HepG2 (cell line): ENCODE data around the gene C9orf78. TPM values are rescaled to one million over a fixed set of nuclear protein-coding genes. Genes with fewer than 3 reads are reported as not detected.

ENCODE experiments used
- ELF3 ChIP-seq: IDR thresholded peaks from 2 replicates; pipeline ENCODE4 v1.6.1; 2016; ENCODE audit warnings: missing genetic modification reagents, missing compliant biosample characterization
- MED8 ChIP-seq: sonication (generic); formaldehyde crosslinking; IDR thresholded peaks from 2 replicates; pipeline ENCODE4 v1.8.1; 2023; ENCODE audit warnings: mild to moderate bottlenecking, missing genetic modification reagents; ENCODE audit not compliant: insufficient replicate concordance
- MEF2D ChIP-seq: sonication (generic); formaldehyde crosslinking; IDR thresholded peaks from 2 replicates; pipeline ENCODE4 v1.5.1; 2020; ENCODE audit warnings: mild to moderate bottlenecking, missing genetic modification reagents
- MZF1 ChIP-seq: sonication (generic); formaldehyde crosslinking; IDR thresholded peaks from 2 replicates; pipeline ENCODE4 v1.8.1; 2023; ENCODE audit warnings: mild to moderate bottlenecking, missing genetic modification reagents, borderline replicate concordance
- NCOA1 ChIP-seq: sonication (generic); formaldehyde crosslinking; IDR thresholded peaks from 2 replicates; pipeline ENCODE4 v1.9.0; 2021; ENCODE audit warnings: missing genetic modification reagents
- NR2C2 ChIP-seq: sonication (generic); formaldehyde crosslinking; IDR thresholded peaks from 2 replicates; pipeline ENCODE4 v1.4.0; 2020; ENCODE audit warnings: missing genetic modification reagents, mild to moderate bottlenecking, moderate library complexity, borderline replicate concordance
- ZC3H4 ChIP-seq: sonication (generic); formaldehyde crosslinking; IDR thresholded peaks from 2 replicates; pipeline ENCODE4 v1.4.0; 2020; ENCODE audit warnings: missing genetic modification reagents, borderline replicate concordance
- ZNF530 ChIP-seq: sonication (generic); formaldehyde crosslinking; IDR thresholded peaks from 2 replicates; pipeline ENCODE4 v1.5.0; 2020; ENCODE audit warnings: low read depth, mild to moderate bottlenecking, missing genetic modification reagents
- ZNF564 ChIP-seq: sonication (generic); formaldehyde crosslinking; IDR thresholded peaks from 2 replicates; pipeline ENCODE4 v1.8.1; 2023; ENCODE audit warnings: mild to moderate bottlenecking, missing genetic modification reagents
- ZNF576 ChIP-seq: sonication (generic); formaldehyde crosslinking; IDR thresholded peaks from 2 replicates; pipeline ENCODE4 v1.4.0; 2020; ENCODE audit warnings: mild to moderate bottlenecking, missing genetic modification reagents
- ZNF674 ChIP-seq: sonication (generic); formaldehyde crosslinking; IDR thresholded peaks from 2 replicates; pipeline ENCODE4 v1.5.0; 2020; ENCODE audit warnings: low read depth, mild to moderate bottlenecking, missing genetic modification reagents
- ZZZ3 ChIP-seq: sonication (generic); formaldehyde crosslinking; IDR thresholded peaks from 2 replicates; pipeline ENCODE4 v1.4.0; 2020; ENCODE audit warnings: missing genetic modification reagents, mild to moderate bottlenecking, borderline replicate concordance
- polyA plus RNA-seq, 8 experiments: library from polyadenylated mRNA; depleted of rRNA in 3 of 8; stranded (reverse) in 7 of 8; unstranded in 1 of 8; fragments of >200 nt; fragmentation: Illumina TruSeq in 4 of 8; extraction: Trizol in 4 of 8; gene quantifications; 2 replicates each; pipeline versions ENCODE4 v1.2.1 to v1.2.3, GENCODE V29; 2011 to 2016; ENCODE audit warnings: low read depth in 4 of 8, missing spikeins in 1 of 8, mixed read lengths in 1 of 8; ENCODE audit not compliant: insufficient read depth in 1 of 8
- total RNA-seq, 5 experiments: library from RNA; depleted of rRNA; stranded (reverse); fragments of >200 nt; fragmentation: Illumina TruSeq; extraction: Trizol; gene quantifications; 2 replicates each; pipeline ENCODE4 v1.2.3, GENCODE V29; 2016; ENCODE audit warnings: low read depth in 1 of 5
- TF ChIP-seq, protein P1 (sequence below), 2 experiments: fragments of 450-650 bp in 1 of 2; sonication (generic) in 1 of 2; formaldehyde crosslinking in 1 of 2; IDR thresholded peaks; 2 replicates each; pipeline versions ENCODE4 v1.6.1 to v1.8.0; 2016 to 2022; ENCODE audit warnings: antibody characterized with exemption in 1 of 2, mild to moderate bottlenecking in 1 of 2, missing genetic modification reagents in 1 of 2
- TF ChIP-seq, protein P2 (sequence below): sonication (generic); formaldehyde crosslinking; IDR thresholded peaks from 2 replicates; pipeline ENCODE4 v1.4.0; 2020; ENCODE audit warnings: missing genetic modification reagents, borderline replicate concordance

C9orf78 gene
- total and polyA plus RNA-seq, 2 of the 13 experiments (the other 11 are each of a cell fraction or from before 2014, with no cell fraction given) = 18.4 to 35.5 TPM

GRCh38 chr9:129823935-129824601 is 11.0 kb downstream of the C9orf78 start, which contains the start of gene TOR1A (continued):
- no peak for TF ChIP-seq ZNF674 (CRISPR knock-in tag)
- TF ChIP-seq, protein P1, sequence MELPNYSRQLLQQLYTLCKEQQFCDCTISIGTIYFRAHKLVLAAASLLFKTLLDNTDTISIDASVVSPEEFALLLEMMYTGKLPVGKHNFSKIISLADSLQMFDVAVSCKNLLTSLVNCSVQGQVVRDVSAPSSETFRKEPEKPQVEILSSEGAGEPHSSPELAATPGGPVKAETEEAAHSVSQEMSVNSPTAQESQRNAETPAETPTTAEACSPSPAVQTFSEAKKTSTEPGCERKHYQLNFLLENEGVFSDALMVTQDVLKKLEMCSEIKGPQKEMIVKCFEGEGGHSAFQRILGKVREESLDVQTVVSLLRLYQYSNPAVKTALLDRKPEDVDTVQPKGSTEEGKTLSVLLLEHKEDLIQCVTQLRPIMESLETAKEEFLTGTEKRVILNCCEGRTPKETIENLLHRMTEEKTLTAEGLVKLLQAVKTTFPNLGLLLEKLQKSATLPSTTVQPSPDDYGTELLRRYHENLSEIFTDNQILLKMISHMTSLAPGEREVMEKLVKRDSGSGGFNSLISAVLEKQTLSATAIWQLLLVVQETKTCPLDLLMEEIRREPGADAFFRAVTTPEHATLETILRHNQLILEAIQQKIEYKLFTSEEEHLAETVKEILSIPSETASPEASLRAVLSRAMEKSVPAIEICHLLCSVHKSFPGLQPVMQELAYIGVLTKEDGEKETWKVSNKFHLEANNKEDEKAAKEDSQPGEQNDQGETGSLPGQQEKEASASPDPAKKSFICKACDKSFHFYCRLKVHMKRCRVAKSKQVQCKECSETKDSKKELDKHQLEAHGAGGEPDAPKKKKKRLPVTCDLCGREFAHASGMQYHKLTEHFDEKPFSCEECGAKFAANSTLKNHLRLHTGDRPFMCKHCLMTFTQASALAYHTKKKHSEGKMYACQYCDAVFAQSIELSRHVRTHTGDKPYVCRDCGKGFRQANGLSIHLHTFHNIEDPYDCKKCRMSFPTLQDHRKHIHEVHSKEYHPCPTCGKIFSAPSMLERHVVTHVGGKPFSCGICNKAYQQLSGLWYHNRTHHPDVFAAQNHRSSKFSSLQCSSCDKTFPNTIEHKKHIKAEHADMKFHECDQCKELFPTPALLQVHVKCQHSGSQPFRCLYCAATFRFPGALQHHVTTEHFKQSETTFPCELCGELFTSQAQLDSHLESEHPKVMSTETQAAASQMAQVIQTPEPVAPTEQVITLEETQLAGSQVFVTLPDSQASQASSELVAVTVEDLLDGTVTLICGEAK (IDR thresholded peaks at IDR 0.05) = no peak; the same call in 1 of the 2 replicates
- TF ChIP-seq, protein P1 (CRISPR knock-in tag; IDR thresholded peaks at IDR 0.05) = peak; percentile 83
- TF ChIP-seq MED8 (CRISPR knock-in tag) = peak; percentile 49
- TF ChIP-seq NCOA1 (CRISPR knock-in tag) = no peak
- TF ChIP-seq ZNF576 (CRISPR knock-in tag) = no peak
- no peak for TF ChIP-seq ZC3H4 (CRISPR knock-in tag)
- TF ChIP-seq, protein P2, sequence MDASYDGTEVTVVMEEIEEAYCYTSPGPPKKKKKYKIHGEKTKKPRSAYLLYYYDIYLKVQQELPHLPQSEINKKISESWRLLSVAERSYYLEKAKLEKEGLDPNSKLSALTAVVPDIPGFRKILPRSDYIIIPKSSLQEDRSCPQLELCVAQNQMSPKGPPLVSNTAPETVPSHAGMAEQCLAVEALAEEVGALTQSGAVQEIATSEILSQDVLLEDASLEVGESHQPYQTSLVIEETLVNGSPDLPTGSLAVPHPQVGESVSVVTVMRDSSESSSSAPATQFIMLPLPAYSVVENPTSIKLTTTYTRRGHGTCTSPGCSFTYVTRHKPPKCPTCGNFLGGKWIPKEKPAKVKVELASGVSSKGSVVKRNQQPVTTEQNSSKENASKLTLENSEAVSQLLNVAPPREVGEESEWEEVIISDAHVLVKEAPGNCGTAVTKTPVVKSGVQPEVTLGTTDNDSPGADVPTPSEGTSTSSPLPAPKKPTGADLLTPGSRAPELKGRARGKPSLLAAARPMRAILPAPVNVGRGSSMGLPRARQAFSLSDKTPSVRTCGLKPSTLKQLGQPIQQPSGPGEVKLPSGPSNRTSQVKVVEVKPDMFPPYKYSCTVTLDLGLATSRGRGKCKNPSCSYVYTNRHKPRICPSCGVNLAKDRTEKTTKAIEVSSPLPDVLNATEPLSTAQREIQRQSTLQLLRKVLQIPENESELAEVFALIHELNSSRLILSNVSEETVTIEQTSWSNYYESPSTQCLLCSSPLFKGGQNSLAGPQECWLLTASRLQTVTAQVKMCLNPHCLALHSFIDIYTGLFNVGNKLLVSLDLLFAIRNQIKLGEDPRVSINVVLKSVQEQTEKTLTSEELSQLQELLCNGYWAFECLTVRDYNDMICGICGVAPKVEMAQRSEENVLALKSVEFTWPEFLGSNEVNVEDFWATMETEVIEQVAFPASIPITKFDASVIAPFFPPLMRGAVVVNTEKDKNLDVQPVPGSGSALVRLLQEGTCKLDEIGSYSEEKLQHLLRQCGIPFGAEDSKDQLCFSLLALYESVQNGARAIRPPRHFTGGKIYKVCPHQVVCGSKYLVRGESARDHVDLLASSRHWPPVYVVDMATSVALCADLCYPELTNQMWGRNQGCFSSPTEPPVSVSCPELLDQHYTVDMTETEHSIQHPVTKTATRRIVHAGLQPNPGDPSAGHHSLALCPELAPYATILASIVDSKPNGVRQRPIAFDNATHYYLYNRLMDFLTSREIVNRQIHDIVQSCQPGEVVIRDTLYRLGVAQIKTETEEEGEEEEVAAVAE = peak; percentile 86
- TF ChIP-seq ZNF530 (CRISPR knock-in tag) = no peak
- peak; percentile 96 for TF ChIP-seq ELF3 (CRISPR knock-in tag)
- no peak for TF ChIP-seq MZF1 (CRISPR knock-in tag)
- peak; percentile 60 for TF ChIP-seq MEF2D
- TF ChIP-seq NR2C2 = peak; percentile 98
- no peak for TF ChIP-seq ZNF564 (CRISPR knock-in tag)
- TF ChIP-seq ZZZ3 (CRISPR knock-in tag) = peak; percentile 54; the same call in 1 of the 2 replicates
